Hematopoietic multipotent progenitor cell treated with erythropoietin and hydrocortisone succinate and interleukin-3 and kit ligand, for 4 days (in vitro differentiated cells): Measurements from ENCODE around the gene NSMF.

Experiments
- DNase-seq: peaks from one replicate; pipeline ENCODE4 v3.0.0-alpha.2; 2015

The NSMF gene

GRCh38 chr9:137459152-137459600, at the start of gene NSMF:
Gene NSMF, minus strand, starts transcription at chr9:137459334. Its CDS starts 232 bp downstream, at chr9:137459102.
- peak; percentile 96 for DNase-seq

GRCh38 chr9:137506702-137507171, 47.6 kb upstream of the NSMF start:
- no peak for DNase-seq

- DNase-seq = no peak
Measured at GRCh38 chr9:137506274-137506673, 47.1 kb upstream of the NSMF start.

GRCh38 chr9:137505421-137506140, 46.4 kb upstream of the NSMF start:
- no peak for DNase-seq

- DNase-seq = no peak
Measured at GRCh38 chr9:137504432-137504777, 45.3 kb upstream of the NSMF start.

- DNase-seq = no peak
Measured at GRCh38 chr9:137502008-137502911, 43.1 kb upstream of the NSMF start.

GRCh38 chr9:137501457-137501856, 42.3 kb upstream of the NSMF start:
- DNase-seq = no peak

GRCh38 chr9:137500666-137501397, 41.7 kb upstream of the NSMF start:
- no peak for DNase-seq

GRCh38 chr9:137499858-137500661, 40.9 kb upstream of the NSMF start:
- no peak for DNase-seq

GRCh38 chr9:137499416-137499815, 40.3 kb upstream of the NSMF start:
- DNase-seq = no peak

- DNase-seq = no peak
Measured at GRCh38 chr9:137498720-137499150, 39.6 kb upstream of the NSMF start.

GRCh38 chr9:137497921-137498719, 39.0 kb upstream of the NSMF start:
- DNase-seq = no peak

- DNase-seq = no peak
Measured at GRCh38 chr9:137496601-137497375, 37.7 kb upstream of the NSMF start.

- DNase-seq = no peak
Measured at GRCh38 chr9:137494550-137495351, 35.6 kb upstream of the NSMF start.

GRCh38 chr9:137494104-137494544, 35.0 kb upstream of the NSMF start:
- DNase-seq = peak; percentile 76

GRCh38 chr9:137493364-137494103, 34.4 kb upstream of the NSMF start:
- DNase-seq = no peak

- DNase-seq = peak; percentile 94
Measured at GRCh38 chr9:137492464-137493363, 33.6 kb upstream of the NSMF start.
